Body of pancreas (tissue), 4 donors: ENCODE measurements around the gene EPHB1.

Source experiments
- CTCF ChIP-seq, 7 experiments: fragments of 450-650 bp in 4 of 7; fragments of 200-600 bp in 3 of 7; sonication (generic) in 3 of 7; IDR thresholded peaks; one replicate each; pipeline ENCODE4 v1.5.1; 2016 to 2019; ENCODE audit warnings: antibody characterized with exemption in 7 of 7
- POLR2A ChIP-seq, 3 donors: fragments of 450-650 bp; IDR thresholded peaks; one replicate each; pipeline ENCODE4 v1.6.1; 2016; ENCODE audit warnings: antibody characterized with exemption in 3 of 3, mild to moderate bottlenecking in 2 of 3

- no peak for TF ChIP-seq CTCF (IDR thresholded peaks at IDR 0.05)
- no peak for TF ChIP-seq POLR2A (IDR thresholded peaks at IDR 0.05)
Measured at GRCh38 chr3:135192929-135193328, 397.9 kb downstream of the EPHB1 start.
